ENCODE measurements around the gene OSBPL3.
A peak's percentile ranks its signal among the peaks of the same experiment; 100 is the strongest.
"Not testable (repeated sequence)": the region's sequence is repeated elsewhere in the genome, so short reads cannot be mapped to it uniquely, and the experiment has no call there.

Gene OSBPL3

GRCh38 chr7:24979863-24980533 is at the start of gene OSBPL3:
Gene OSBPL3, minus strand, starts transcription at chr7:24980178. Its CDS starts 87,706 bp downstream, at chr7:24892472.
- peak; percentile 96 for DNase-seq

GRCh38 chr7:25029075-25029474 is 49.1 kb upstream of the OSBPL3 start:
- DNase-seq, result no peak

GRCh38 chr7:25028370-25029021 is 48.5 kb upstream of the OSBPL3 start:
- peak; percentile 5 for DNase-seq

- no peak for DNase-seq
Observed at GRCh38 chr7:25026156-25026555, 46.2 kb upstream of the OSBPL3 start.

- no peak for DNase-seq
Observed at GRCh38 chr7:25025218-25025671, 45.3 kb upstream of the OSBPL3 start.

GRCh38 chr7:25024066-25024465 is 44.1 kb upstream of the OSBPL3 start:
- DNase-seq, result no peak

GRCh38 chr7:25017671-25018070 is 37.7 kb upstream of the OSBPL3 start:
- DNase-seq, result not testable (repeated sequence)

- DNase-seq, result no peak
Observed at GRCh38 chr7:25014756-25015155, 34.8 kb upstream of the OSBPL3 start.

- not testable (repeated sequence) for DNase-seq
Observed at GRCh38 chr7:25012710-25013109, 32.7 kb upstream of the OSBPL3 start.

GRCh38 chr7:25012254-25012653 is 32.3 kb upstream of the OSBPL3 start:
- no peak for DNase-seq

GRCh38 chr7:25009257-25009656 is 29.3 kb upstream of the OSBPL3 start:
- no peak for DNase-seq

- DNase-seq, result no peak
Observed at GRCh38 chr7:25007668-25008067, 27.7 kb upstream of the OSBPL3 start.

- DNase-seq, result no peak
Observed at GRCh38 chr7:25006276-25006675, 26.3 kb upstream of the OSBPL3 start.

GRCh38 chr7:25005658-25006057 is 25.7 kb upstream of the OSBPL3 start:
- DNase-seq, result no peak

GRCh38 chr7:25002786-25003185 is 22.8 kb upstream of the OSBPL3 start:
- no peak for DNase-seq

GRCh38 chr7:24995466-24995865 is 15.5 kb upstream of the OSBPL3 start:
- no peak for DNase-seq

- no peak for DNase-seq
Observed at GRCh38 chr7:24992314-24992713, 12.3 kb upstream of the OSBPL3 start.

- DNase-seq, result no peak
Observed at GRCh38 chr7:24991353-24991752, 11.4 kb upstream of the OSBPL3 start.

- no peak for DNase-seq
Observed at GRCh38 chr7:24987331-24987842, 7.4 kb upstream of the OSBPL3 start.

- no peak for DNase-seq
Observed at GRCh38 chr7:24982917-24983316, 2.9 kb upstream of the OSBPL3 start.

- peak; percentile 8 for DNase-seq
Observed at GRCh38 chr7:24981171-24981951, 1.4 kb upstream of the OSBPL3 start.

- DNase-seq, result no peak
Observed at GRCh38 chr7:24980534-24981170, 674 bp upstream of the OSBPL3 start.

GRCh38 chr7:24979470-24979862 is 512 bp downstream of the OSBPL3 start:
- DNase-seq, result peak; percentile 31

Data from NCI-H2171 (cell line).